Panc1 (cell line): ENCODE data around the gene CERKL. TPM values are rescaled to one million over a fixed set of nuclear protein-coding genes. Genes with fewer than 3 reads are reported as not detected.

Experiments used
- ATAC-seq: fragments of 200-7000 bp; cut with Tn5 transposase; 2 replicates; pipeline ENCODE4 v1.9.1; 2020; ENCODE audit warnings: mild to moderate bottlenecking, moderate library complexity
- BruUV-seq: library from RNA; stranded (reverse); fragments of 400-500 nt; replicated peaks from 2 replicates; lab custom pipeline; 2021; lab: Mats Ljungman, UMichigan
- CTCF ChIA-PET: fragments of 300-600 bp; sonication (Branson Sonifier 250); formaldehyde crosslinking; loops from one replicate; lab custom pipeline; 2022; ENCODE audit warnings: antibody characterized with exemption; lab: Charles Lee
- POLR2A ChIA-PET: fragments of 300-600 bp; sonication (Branson Sonifier 250); formaldehyde crosslinking; loops from one replicate; lab custom pipeline; 2022; ENCODE audit warnings: antibody characterized with exemption; lab: Charles Lee
- DNase-seq: peaks from one replicate; pipeline ENCODE4 v3.0.0-alpha.2; 2010; ENCODE audit warnings: low read depth, low spot score
- H3K27ac ChIP-seq: 2 replicates; pipeline ENCODE4 v1.5.1; 2011; ENCODE audit warnings: mild to moderate bottlenecking, low read length, inconsistent platforms
- H3K27me3 ChIP-seq: fragments of 200-500 bp; sonication (Bioruptor generic); 2 replicates; pipeline ENCODE4 v1.6.0; 2014; ENCODE audit warnings: low read length, inconsistent platforms; ENCODE audit not compliant: control insufficient read depth, insufficient read depth
- H3K36me3 ChIP-seq: fragments of 200-500 bp; sonication (Bioruptor generic); 2 replicates; pipeline ENCODE4 v1.5.1; 2014; ENCODE audit warnings: inconsistent platforms, mild to moderate bottlenecking, low read length, moderate library complexity; ENCODE audit not compliant: control insufficient read depth, insufficient read depth
- H3K4me1 ChIP-seq: 2 replicates; pipeline ENCODE4 v1.5.1; 2011; ENCODE audit warnings: inconsistent platforms, mild to moderate bottlenecking, low read length, moderate library complexity; ENCODE audit not compliant: control insufficient read depth, insufficient read depth
- H3K4me3 ChIP-seq, 2 experiments: 2 replicates each; pipeline ENCODE4 v1.5.1; 2011 to 2012; ENCODE audit warnings: low read depth in 2 of 2, low read length in 2 of 2, mild to moderate bottlenecking in 2 of 2, inconsistent platforms in 1 of 2, moderate library complexity in 1 of 2
- H3K9me3 ChIP-seq: fragments of 200-500 bp; sonication (Bioruptor generic); 2 replicates; pipeline ENCODE4 v1.5.1; 2014; ENCODE audit warnings: low read depth, mild to moderate bottlenecking, inconsistent platforms, low read length, moderate library complexity; ENCODE audit not compliant: control insufficient read depth, insufficient read depth
- CTCF ChIP-seq: fragments of 450-650 bp; IDR thresholded peaks from 2 replicates; pipeline ENCODE4 v1.5.1; 2017; ENCODE audit warnings: mild to moderate bottlenecking
- POLR2AphosphoS5 ChIP-seq: IDR thresholded peaks from 2 replicates; pipeline ENCODE4 v1.6.1; 2012; ENCODE audit warnings: mild to moderate bottlenecking, low read depth, low read length, moderate library complexity
- REST ChIP-seq, 2 experiments: IDR thresholded peaks; 2 replicates each; pipeline ENCODE4 v1.6.1; 2011 to 2012; ENCODE audit warnings: low read depth in 2 of 2, control low read depth in 1 of 2, low read length in 1 of 2, mild to moderate bottlenecking in 1 of 2, moderate library complexity in 1 of 2; ENCODE audit not compliant: insufficient read depth in 1 of 2
- SIN3A ChIP-seq: IDR thresholded peaks from 2 replicates; pipeline ENCODE4 v1.6.1; 2012; ENCODE audit warnings: low read depth, mild to moderate bottlenecking, low read length, moderate library complexity, borderline replicate concordance; ENCODE audit not compliant: insufficient read depth
- TCF7L2 ChIP-seq: IDR thresholded peaks from 2 replicates; pipeline ENCODE4 v1.6.1; 2011; ENCODE audit warnings: mild to moderate bottlenecking, low read depth, low read length, inconsistent platforms
- in situ Hi-C: cut with HindIII; loops from 2 replicates; pipeline ENCODE4 v1.10.0; 2016; ENCODE audit warnings: low sequenced_read_pairs, low pct_unique_long_range_greater_than_20kb
- intact Hi-C: fragments of 100-400 bp; cut with micrococcal nuclease; formaldehyde crosslinking; loops from one replicate; pipeline ENCODE4 v1.10.0; 2022; ENCODE audit not compliant: unreplicated experiment
- total RNA-seq: library from RNA; stranded (reverse); gene quantifications from one replicate; pipeline ENCODE4 v1.2.1, GENCODE V29; 2021; ENCODE audit not compliant: unreplicated experiment

Gene CERKL
- total RNA-seq, 1 experiment from 2014 or later, result 0.87 TPM

GRCh38 chr2:181552808-181553207 lies 104.1 kb downstream of the CERKL start:
- Histone ChIP-seq H3K4me1 (no peaks in the 10 kb centered on the region), H3K27me3 (no peaks in the 10 kb centered on the region), H3K4me3 (no peak overlapping the region), H3K36me3 (no peaks in the 10 kb centered on the region), H3K9me3 (no peaks in the 10 kb centered on the region), H3K27ac (no peak overlapping the region)
- in situ Hi-C loops, result no loop called here
- CTCF ChIA-PET, result no interaction called here
- POLR2A ChIA-PET, result no interaction called here
- BruUV-seq, result no TSS peak
- TF ChIP-seq POLR2AphosphoS5 (no peak), SIN3A (no peak)
- ATAC-seq, result peak; percentile 69; the same call in 1 of the 2 replicates
- intact Hi-C loops, result no loop called here
- no peak for DNase-seq

GRCh38 chr2:181546086-181546485 lies 110.8 kb downstream of the CERKL start:
- H3K4me1 ChIP-seq, result no peaks in the 10 kb centered on the region
- H3K4me3 ChIP-seq, result no peak overlapping the region
- no peak overlapping the region for H3K27ac ChIP-seq
- ChIA-PET POLR2A (interaction anchor here (0.6 kb wide), 1 partner anchor 1259 kb away, joined by 4 read pairs; no protein-coding TSS in a partner anchor), CTCF (no interaction called here)
- DNase-seq (no peak), ATAC-seq (no peak)
- intact Hi-C loops (no loop called here), in situ Hi-C loops (no loop called here)
- no TSS peak for BruUV-seq
- TF ChIP-seq CTCF (no peak), REST (IDR thresholded peaks at IDR 0.05; ENCODE audit: insufficient read depth in 1 of 2, low read depth in 2 of 2, low read length in 1 of 2) (no peak), SIN3A (no peak), POLR2AphosphoS5 (no peak), TCF7L2 (no peak)
- H3K27me3 ChIP-seq, result no peaks in the 10 kb centered on the region
- no peaks in the 10 kb centered on the region for H3K36me3 ChIP-seq
- no peaks in the 10 kb centered on the region for H3K9me3 ChIP-seq

- no peak overlapping the region for H3K4me3 ChIP-seq
- H3K36me3 ChIP-seq, result no peaks in the 10 kb centered on the region
- ChIA-PET CTCF (no interaction called here), POLR2A (no interaction called here)
- no peak for DNase-seq
- in situ Hi-C loops, result no loop called here
- BruUV-seq, result no TSS peak
- no peaks in the 10 kb centered on the region for H3K4me1 ChIP-seq
- intact Hi-C loops, result no loop called here
- no peak for TF ChIP-seq CTCF
- no peak for TF ChIP-seq SIN3A
- TF ChIP-seq TCF7L2, result no peak
- TF ChIP-seq REST (IDR thresholded peaks at IDR 0.05; ENCODE audit: insufficient read depth in 1 of 2, low read depth in 2 of 2, low read length in 1 of 2), result no peak
- TF ChIP-seq POLR2AphosphoS5, result no peak
- H3K9me3 ChIP-seq, result no peaks in the 10 kb centered on the region
- no peak for ATAC-seq
- no peak overlapping the region for H3K27ac ChIP-seq
- no peaks in the 10 kb centered on the region for H3K27me3 ChIP-seq
Observed at GRCh38 chr2:181542170-181542569, 114.7 kb downstream of the CERKL start.
